MM.1S (cell line): ENCODE results near the gene MTMR12.

Experiments used
- EZH2 ChIP-seq: fragments of 300-600 bp; sonication (generic); optimal IDR thresholded peaks from 2 replicates; pipeline ENCODE3; 2017; ENCODE audit warnings: low read depth, mild to moderate bottlenecking, antibody characterized with exemption, low read length, mixed read lengths
- EZH2phosphoT487 ChIP-seq: fragments of 300-600 bp; sonication (generic); IDR thresholded peaks from 2 replicates; pipeline ENCODE4 v1.6.1; 2018; ENCODE audit warnings: antibody characterized with exemption, low read length
- TF ChIP-seq, protein P1 (sequence below): fragments of 300-600 bp; sonication (generic); IDR thresholded peaks from 2 replicates; pipeline ENCODE4 v1.5.1; 2016; ENCODE audit warnings: antibody characterized with exemption, low read length, mixed read lengths

DNA sequence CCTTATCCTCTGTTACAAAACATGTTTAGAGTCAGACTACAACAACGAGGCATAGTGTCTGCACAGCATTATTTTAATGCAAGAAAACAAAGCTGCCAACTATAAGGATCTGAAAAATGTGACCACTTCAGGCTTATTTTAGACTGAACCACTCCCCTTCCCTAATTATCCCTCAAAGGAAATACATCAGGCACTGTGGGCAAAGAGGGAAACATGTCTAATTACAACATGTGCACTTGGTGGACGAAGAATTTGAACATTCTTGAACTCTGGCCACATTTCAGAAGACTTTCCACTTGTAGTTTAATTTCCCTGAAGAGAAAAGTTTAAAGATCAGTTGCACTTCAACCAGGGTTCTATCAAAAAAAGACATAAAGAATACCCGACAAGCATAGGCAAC lies 3.8 kb downstream of the MTMR12 start:
- TF ChIP-seq, protein P1, sequence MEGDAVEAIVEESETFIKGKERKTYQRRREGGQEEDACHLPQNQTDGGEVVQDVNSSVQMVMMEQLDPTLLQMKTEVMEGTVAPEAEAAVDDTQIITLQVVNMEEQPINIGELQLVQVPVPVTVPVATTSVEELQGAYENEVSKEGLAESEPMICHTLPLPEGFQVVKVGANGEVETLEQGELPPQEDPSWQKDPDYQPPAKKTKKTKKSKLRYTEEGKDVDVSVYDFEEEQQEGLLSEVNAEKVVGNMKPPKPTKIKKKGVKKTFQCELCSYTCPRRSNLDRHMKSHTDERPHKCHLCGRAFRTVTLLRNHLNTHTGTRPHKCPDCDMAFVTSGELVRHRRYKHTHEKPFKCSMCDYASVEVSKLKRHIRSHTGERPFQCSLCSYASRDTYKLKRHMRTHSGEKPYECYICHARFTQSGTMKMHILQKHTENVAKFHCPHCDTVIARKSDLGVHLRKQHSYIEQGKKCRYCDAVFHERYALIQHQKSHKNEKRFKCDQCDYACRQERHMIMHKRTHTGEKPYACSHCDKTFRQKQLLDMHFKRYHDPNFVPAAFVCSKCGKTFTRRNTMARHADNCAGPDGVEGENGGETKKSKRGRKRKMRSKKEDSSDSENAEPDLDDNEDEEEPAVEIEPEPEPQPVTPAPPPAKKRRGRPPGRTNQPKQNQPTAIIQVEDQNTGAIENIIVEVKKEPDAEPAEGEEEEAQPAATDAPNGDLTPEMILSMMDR, result no peak
- no peak for TF ChIP-seq EZH2phosphoT487
- no peak for TF ChIP-seq EZH2
